Stimulated activated memory B cell treated with anti-CD40 and anti-IgM and Interleukin-4, amounts not matched to agents 10 μg/mL and 1 μg/mL and 100 μg/mL, for 72 hours (primary cell): ENCODE results near the gene GSTM5.
A peak's percentile ranks its signal among the peaks of the same experiment; 100 is the strongest.

Source experiments
- ATAC-seq: fragments of 150-1000 bp; cut with Tn5 transposase; 2 replicates; pipeline ENCODE4 v1.10.0; 2021
- H3K27ac Mint-ChIP-seq: one replicate; pipeline ENCODE4 v1.8.0; 2022; ENCODE audit warnings: mild to moderate bottlenecking, mixed read lengths
- H3K27me3 Mint-ChIP-seq: one replicate; pipeline ENCODE4 v1.8.0; 2022; ENCODE audit warnings: mixed read lengths
- H3K36me3 Mint-ChIP-seq: one replicate; pipeline ENCODE4 v1.8.0; 2022; ENCODE audit warnings: mixed read lengths
- H3K4me1 Mint-ChIP-seq: one replicate; pipeline ENCODE4 v1.8.0; 2022; ENCODE audit warnings: mixed read lengths
- H3K4me3 Mint-ChIP-seq: one replicate; pipeline ENCODE4 v1.8.0; 2022; ENCODE audit warnings: mild to moderate bottlenecking, moderate library complexity, mixed read lengths
- H3K9me3 Mint-ChIP-seq: one replicate; pipeline ENCODE4 v1.8.0; 2022; ENCODE audit warnings: mixed read lengths

Gene GSTM5

DNA sequence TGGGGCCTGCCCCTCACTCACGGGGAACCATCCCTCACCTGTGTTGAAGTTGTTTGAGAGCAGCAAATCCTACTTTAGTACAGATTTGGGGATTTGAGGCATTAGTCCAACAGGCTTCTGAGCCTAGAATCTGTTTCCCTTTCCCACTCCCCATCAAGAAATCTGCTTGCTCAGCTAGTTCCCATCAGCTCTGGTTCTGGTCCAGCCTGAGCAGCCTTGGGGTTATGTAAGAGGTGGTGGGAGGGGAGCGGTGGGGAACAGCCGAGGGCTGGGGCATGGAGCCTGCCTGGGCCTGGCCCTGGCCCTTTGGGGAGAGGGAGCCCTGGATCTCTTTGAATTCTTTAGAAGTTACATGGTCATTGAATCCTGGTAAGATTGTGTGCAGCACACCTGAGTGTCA lies 4.1 kb downstream of the GSTM5 start:
- peaks cover 17% of the 10 kb centered on the region for H3K4me1 Mint-ChIP-seq
- H3K27me3 Mint-ChIP-seq, result peaks cover 61% of the 10 kb centered on the region
- H3K4me3 Mint-ChIP-seq, result no peak overlapping the region
- H3K36me3 Mint-ChIP-seq, result no peaks in the 10 kb centered on the region
- H3K27ac Mint-ChIP-seq, result no peak overlapping the region
- no peak for ATAC-seq
- no peaks in the 10 kb centered on the region for H3K9me3 Mint-ChIP-seq

DNA sequence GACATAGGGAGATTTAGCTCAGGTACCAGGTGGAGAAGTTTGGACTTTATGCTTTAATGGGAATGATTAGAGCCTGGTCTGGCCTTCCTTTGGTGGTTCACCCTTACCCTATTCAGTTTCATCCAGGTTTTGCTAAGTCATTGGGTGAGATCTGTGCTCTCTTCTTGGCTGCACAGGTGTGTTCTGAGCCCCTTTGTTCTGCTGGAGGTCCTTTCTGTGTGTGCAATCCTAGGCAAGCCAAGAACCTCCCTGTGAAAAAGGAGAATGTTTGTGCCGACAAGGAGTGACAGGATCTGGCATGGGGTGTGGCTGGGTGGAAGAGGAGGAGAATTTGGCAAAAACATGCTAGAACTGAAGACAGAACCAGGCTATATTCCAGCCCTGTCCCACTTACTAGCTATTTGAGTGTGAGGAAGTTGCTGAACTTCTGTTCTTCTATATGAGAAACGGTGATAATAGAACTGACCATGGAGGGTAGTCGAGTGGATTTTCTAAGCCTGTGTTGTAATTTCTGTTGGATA lies 4.6 kb downstream of the GSTM5 start:
- no peaks in the 10 kb centered on the region for H3K9me3 Mint-ChIP-seq

DNA sequence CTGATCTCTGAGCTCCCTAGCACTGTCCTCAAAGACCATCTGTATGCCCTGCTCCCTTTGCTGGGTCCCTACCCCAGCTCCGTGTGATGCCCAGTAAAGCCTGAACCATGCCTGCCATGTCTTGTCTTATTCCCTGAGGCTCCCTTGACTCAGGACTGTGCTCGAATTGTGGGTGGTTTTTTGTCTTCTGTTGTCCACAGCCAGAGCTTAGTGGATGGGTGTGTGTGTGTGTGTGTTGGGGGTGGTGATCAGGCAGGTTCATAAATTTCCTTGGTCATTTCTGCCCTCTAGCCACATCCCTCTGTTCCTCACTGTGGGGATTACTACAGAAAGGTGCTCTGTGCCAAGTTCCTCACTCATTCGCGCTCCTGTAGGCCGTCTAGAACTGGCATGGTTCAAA lies 5.7 kb downstream of the GSTM5 start:
- no peaks in the 10 kb centered on the region for H3K36me3 Mint-ChIP-seq
- H3K9me3 Mint-ChIP-seq, result no peaks in the 10 kb centered on the region
- peaks cover 9% of the 10 kb centered on the region for H3K4me1 Mint-ChIP-seq
- H3K4me3 Mint-ChIP-seq, result no peak overlapping the region
- H3K27me3 Mint-ChIP-seq, result peaks cover 47% of the 10 kb centered on the region
- H3K27ac Mint-ChIP-seq, result no peak overlapping the region
- no peak for ATAC-seq

More for the DNA sequence above, 4.6 kb downstream of the GSTM5 start:
- Mint-ChIP-seq H3K27me3 (peaks cover 58% of the 10 kb centered on the region), H3K4me1 (peaks cover 17% of the 10 kb centered on the region), H3K36me3 (no peaks in the 10 kb centered on the region), H3K27ac (no peak overlapping the region), H3K4me3 (no peak overlapping the region)
- no peak for ATAC-seq

DNA sequence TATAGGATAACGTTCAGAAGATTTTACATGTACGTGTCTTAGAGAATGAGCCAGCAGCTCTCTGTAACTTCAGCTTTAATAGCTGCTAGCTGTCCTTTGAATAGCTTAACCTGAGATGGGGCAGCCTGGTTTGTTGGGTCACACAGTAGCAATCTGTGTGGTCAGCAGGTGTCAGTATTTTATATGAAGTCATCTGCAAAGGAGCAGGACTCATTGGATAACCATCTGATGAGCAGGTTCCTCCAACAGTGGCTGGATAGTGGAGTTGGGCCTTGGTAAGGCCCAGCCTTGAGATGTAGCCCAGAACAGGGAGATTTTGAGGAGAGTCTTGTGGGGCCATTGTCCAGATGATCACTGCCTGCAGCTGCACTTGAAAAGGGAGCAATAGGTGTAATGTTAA lies 6.4 kb downstream of the GSTM5 start:
- Mint-ChIP-seq H3K27ac (no peak overlapping the region), H3K27me3 (peaks cover 41% of the 10 kb centered on the region), H3K4me3 (no peak overlapping the region), H3K36me3 (no peaks in the 10 kb centered on the region), H3K4me1 (peaks cover 9% of the 10 kb centered on the region), H3K9me3 (no peaks in the 10 kb centered on the region)
- no peak for ATAC-seq

GRCh38 chr1:109719337-109719837 lies 7.3 kb downstream of the GSTM5 start:
- peak; percentile 41 for ATAC-seq
- Mint-ChIP-seq H3K27me3 (peaks cover 32% of the 10 kb centered on the region), H3K36me3 (no peaks in the 10 kb centered on the region), H3K9me3 (no peaks in the 10 kb centered on the region), H3K27ac (peak overlapping the region; percentile 46), H3K4me1 (peaks cover 9% of the 10 kb centered on the region), H3K4me3 (no peak overlapping the region)

GRCh38 chr1:109721042-109721441 lies 9.0 kb downstream of the GSTM5 start:
- Mint-ChIP-seq H3K4me3 (no peak overlapping the region), H3K4me1 (peaks cover 9% of the 10 kb centered on the region), H3K9me3 (no peaks in the 10 kb centered on the region), H3K27ac (no peak overlapping the region), H3K27me3 (peaks cover 21% of the 10 kb centered on the region), H3K36me3 (no peaks in the 10 kb centered on the region)
- no peak for ATAC-seq

DNA sequence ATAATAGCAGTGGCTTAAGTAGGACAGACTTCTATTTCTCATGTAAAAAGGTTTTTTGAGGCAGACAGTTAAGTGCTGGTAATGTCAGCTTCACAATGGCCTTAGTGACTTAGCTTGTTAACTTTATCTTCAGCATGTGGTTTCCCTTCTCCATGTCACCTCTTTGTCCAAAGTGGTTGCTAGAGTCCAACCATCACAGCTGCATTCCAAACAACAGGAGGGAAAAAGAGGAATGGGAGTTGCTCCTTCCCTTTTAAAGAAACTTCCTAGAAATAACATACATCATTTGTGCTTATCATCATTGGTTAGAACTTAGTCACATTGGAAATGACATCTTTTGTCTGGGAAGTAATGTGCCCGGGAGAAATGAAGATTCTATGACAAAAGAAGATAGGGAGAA lies 9.9 kb downstream of the GSTM5 start:
- no peak overlapping the region for H3K27ac Mint-ChIP-seq
- no peaks in the 10 kb centered on the region for H3K36me3 Mint-ChIP-seq
- H3K4me1 Mint-ChIP-seq, result peaks cover 9% of the 10 kb centered on the region
- no peaks in the 10 kb centered on the region for H3K9me3 Mint-ChIP-seq
- ATAC-seq, result no peak
- no peak overlapping the region for H3K4me3 Mint-ChIP-seq
- H3K27me3 Mint-ChIP-seq, result peaks cover 20% of the 10 kb centered on the region

- Mint-ChIP-seq H3K36me3 (no peaks in the 10 kb centered on the region), H3K4me3 (no peak overlapping the region), H3K27ac (no peak overlapping the region), H3K9me3 (no peaks in the 10 kb centered on the region), H3K4me1 (peaks cover 9% of the 10 kb centered on the region), H3K27me3 (peaks cover 15% of the 10 kb centered on the region)
- no peak for ATAC-seq
These were observed 11.0 kb downstream of the GSTM5 start for GRCh38 chr1:109722908-109723691.

DNA sequence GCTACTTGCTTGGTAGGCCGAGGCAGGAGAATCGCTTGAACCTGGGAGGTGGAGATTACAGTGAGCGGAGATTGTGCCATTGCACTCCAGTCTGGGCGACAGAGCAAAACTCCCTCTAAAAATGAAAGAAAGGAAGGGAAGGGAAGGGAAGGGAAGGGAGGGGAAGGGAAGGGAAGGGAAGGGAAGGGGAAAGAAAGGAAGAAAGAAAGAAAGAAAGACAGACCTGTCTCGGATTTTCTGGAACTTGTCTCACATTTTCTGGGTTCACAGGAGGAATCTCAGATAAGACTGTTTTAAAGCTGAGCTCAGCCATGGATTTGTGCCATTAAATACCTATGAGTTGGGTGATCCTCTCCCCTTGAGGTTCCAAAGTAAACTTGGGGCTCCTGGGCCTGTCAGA lies 12.9 kb downstream of the GSTM5 start:
- H3K4me3 Mint-ChIP-seq, result no peak overlapping the region
- H3K36me3 Mint-ChIP-seq, result no peaks in the 10 kb centered on the region
- no peaks in the 10 kb centered on the region for H3K9me3 Mint-ChIP-seq
- no peaks in the 10 kb centered on the region for H3K4me1 Mint-ChIP-seq
- ATAC-seq, result no peak
- H3K27me3 Mint-ChIP-seq, result peaks cover 9% of the 10 kb centered on the region
- H3K27ac Mint-ChIP-seq, result no peak overlapping the region

- Mint-ChIP-seq H3K4me3 (no peak overlapping the region), H3K4me1 (no peaks in the 10 kb centered on the region), H3K27ac (no peak overlapping the region), H3K27me3 (peaks cover 9% of the 10 kb centered on the region), H3K9me3 (no peaks in the 10 kb centered on the region), H3K36me3 (no peaks in the 10 kb centered on the region)
- ATAC-seq, result no peak
These were observed 13.5 kb downstream of the GSTM5 start for GRCh38 chr1:109725510-109725909.

- Mint-ChIP-seq H3K27ac (no peak overlapping the region), H3K9me3 (no peaks in the 10 kb centered on the region), H3K27me3 (peaks cover 9% of the 10 kb centered on the region), H3K4me3 (no peak overlapping the region), H3K36me3 (no peaks in the 10 kb centered on the region), H3K4me1 (no peaks in the 10 kb centered on the region)
- no peak for ATAC-seq
These were observed 14.0 kb downstream of the GSTM5 start for GRCh38 chr1:109726007-109726406.

DNA sequence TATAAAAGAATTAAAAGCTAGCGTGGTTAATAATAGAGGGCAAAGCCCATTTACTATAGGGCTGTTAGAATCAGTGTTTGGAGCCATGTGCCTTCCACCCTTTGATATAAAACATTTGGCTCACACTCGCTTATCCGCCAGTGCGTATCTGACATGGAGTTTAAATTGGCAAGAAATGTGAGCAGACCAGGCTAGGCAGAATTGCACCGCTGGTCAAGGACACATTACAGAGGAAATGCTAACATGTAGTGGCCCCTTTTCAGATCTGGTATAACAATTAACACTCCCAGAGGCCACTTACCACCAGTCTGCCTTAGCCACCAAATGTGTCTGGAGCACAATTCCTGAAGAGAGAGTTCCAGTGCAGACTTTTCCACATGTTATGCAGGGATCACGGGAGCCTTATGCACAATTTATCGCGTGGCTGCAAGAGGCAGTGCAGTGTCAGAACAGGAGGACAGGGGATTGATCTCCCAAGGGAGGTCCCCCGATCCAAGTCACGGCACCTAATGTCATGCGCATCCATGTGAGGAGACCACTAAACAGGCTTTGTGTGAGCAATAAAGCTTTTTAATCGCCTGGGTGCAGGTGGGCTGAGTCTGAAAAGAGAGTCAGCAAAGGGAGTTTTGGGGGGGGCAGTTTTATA lies 14.8 kb downstream of the GSTM5 start:
- no peaks in the 10 kb centered on the region for H3K36me3 Mint-ChIP-seq
- H3K4me3 Mint-ChIP-seq, result no peak overlapping the region
- no peak for ATAC-seq
- H3K27ac Mint-ChIP-seq, result no peak overlapping the region
- H3K27me3 Mint-ChIP-seq, result peaks cover 16% of the 10 kb centered on the region
- no peaks in the 10 kb centered on the region for H3K9me3 Mint-ChIP-seq
- H3K4me1 Mint-ChIP-seq, result no peaks in the 10 kb centered on the region

DNA sequence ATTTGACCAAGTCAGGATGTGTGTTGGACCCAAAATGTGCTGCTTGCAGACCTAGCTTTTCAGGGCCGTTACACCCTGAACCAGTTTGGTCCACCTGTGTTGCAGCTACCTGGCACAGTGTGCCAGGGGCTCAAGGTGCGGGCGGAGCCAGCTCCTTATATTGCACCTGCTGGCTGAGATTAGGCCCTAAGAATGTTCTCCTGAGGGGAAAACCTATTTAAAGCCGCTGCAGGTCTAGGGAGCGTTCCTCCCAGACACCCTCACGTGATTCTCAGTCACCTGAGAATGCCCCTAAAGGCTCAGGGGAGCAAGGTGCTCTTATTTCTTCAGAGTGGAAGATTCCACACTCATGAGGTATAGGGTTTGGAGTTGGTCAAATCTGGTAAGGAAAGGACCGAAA lies 16.8 kb downstream of the GSTM5 start:
- no peak overlapping the region for H3K4me3 Mint-ChIP-seq
- H3K27ac Mint-ChIP-seq, result no peak overlapping the region
- H3K36me3 Mint-ChIP-seq, result no peaks in the 10 kb centered on the region
- ATAC-seq, result no peak
- H3K27me3 Mint-ChIP-seq, result peaks cover 18% of the 10 kb centered on the region
- H3K4me1 Mint-ChIP-seq, result no peaks in the 10 kb centered on the region
- H3K9me3 Mint-ChIP-seq, result no peaks in the 10 kb centered on the region

GRCh38 chr1:109730666-109731065 lies 18.6 kb downstream of the GSTM5 start:
- Mint-ChIP-seq H3K4me1 (no peaks in the 10 kb centered on the region), H3K9me3 (no peaks in the 10 kb centered on the region), H3K27ac (no peak overlapping the region), H3K27me3 (peaks cover 18% of the 10 kb centered on the region), H3K4me3 (no peak overlapping the region), H3K36me3 (no peaks in the 10 kb centered on the region)
- ATAC-seq, result no peak

GRCh38 chr1:109732390-109732881 lies 20.4 kb downstream of the GSTM5 start:
- Mint-ChIP-seq H3K4me3 (no peak overlapping the region), H3K36me3 (no peaks in the 10 kb centered on the region), H3K27me3 (peaks cover 10% of the 10 kb centered on the region), H3K9me3 (no peaks in the 10 kb centered on the region), H3K4me1 (no peaks in the 10 kb centered on the region), H3K27ac (no peak overlapping the region)
- no peak for ATAC-seq
